NCI-H2171 treated with DMSO at 0.1 percent for 48 hours (cell line): ENCODE measurements around the gene STPG2.

ENCODE experiments used
- DNase-seq: peaks from one replicate; lab custom pipeline; 2025; lab: John Stamatoyannopoulos, UW

STPG2 gene

DNA sequence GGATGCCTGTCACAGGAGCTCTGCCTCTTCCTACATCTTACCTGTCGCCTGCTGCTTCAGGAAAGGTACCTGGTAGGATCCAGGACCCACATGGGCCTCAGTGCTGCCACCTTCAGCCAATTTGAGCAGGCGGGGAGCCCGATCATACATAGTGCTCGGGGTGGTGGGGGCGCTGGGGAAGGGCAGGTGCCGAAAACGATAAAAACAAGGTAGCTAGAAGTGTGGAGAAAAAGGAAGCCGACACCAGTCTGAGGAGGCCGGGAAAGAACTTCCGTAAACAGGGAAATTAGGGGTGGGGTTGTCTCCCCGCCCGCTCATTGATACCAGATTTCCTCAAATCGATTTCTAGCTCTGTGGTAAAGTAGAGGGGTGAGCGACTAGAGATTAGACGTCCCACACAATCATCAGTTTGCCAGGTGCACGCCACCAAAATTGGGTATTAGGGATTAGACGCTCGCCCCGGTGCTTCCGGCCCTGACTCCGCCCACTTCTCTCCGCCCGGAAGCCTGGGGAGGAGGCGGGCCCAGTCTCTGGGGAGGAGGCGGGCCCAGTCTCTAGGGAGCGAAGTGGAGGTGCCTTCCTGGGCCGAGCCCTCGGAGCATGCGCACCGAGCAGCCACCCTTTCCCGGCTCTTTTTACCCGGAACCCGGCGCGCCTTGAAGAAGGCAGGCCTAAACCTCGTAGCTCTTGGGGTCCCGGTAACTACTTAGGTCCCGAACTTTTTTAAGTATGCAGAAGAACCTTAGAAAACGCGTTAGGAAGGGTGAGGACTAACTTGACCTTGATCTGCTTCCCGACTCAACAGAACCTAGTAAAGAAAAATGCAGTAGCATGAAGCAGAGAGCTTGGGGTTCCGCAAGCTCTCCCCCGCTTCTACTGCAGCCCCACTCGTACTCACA, at the start of gene STPG2:
Gene STPG2, minus strand, starts transcription at position 476 of the 899 bp plus-strand sequence.
- DNase-seq: peak; percentile 89

DNA sequence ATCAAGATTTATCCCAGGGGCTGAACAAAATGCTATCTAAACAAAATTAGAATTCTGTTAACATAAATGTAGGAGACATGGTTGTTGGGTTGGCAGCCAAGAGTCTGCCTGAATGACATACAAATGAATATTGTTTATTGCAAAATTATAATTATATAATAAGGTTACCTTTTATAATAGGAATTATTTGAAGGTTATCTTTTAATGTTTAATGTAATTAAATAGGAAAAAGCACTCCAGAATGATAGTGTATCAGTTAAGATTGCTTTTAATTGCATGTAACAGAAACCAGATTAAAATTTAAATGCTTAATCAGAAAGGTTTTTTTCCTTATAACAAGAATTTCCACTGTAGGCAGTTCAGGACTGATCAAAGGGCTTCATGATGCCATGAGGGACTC, 42.0 kb upstream of the STPG2 start:
- no peak for DNase-seq

DNA sequence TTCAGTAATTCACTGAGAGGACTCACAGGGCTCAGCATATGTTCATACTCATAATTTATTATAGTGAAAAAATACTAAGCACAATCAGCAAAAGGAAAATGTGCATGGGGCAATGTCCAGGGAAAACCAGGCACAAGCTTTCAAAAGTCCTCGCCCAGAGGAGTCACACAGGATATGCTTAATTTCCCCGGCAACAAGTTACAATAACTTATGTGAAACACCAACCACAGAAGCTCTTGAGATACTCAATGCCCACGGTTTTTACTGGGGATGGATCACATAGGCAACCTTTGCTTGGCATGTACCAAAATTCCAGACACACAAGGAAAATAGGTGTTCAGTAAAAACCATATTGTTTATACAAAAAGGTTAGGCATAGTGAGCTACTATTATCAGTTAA, 38.5 kb upstream of the STPG2 start:
- no peak for DNase-seq

DNA sequence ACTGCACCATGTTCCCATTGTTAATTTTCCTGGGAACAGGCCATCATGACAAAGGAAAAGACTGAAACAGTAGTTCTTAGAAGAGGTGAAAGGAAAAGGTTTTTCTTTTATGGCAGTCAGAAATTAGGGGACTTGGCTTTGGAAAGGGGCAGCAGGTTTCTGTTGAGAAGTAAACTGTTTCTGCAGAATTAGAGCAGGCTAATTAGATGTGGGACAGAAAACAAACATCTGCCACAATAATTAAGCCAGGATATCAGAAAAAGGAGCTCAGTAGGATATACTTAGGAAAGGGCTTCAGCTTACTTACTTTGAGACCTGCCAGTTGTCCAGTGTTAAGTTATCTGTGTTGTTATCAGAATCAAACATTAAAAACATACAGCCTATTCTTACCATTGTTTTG, 36.7 kb upstream of the STPG2 start:
- no peak for DNase-seq

DNA sequence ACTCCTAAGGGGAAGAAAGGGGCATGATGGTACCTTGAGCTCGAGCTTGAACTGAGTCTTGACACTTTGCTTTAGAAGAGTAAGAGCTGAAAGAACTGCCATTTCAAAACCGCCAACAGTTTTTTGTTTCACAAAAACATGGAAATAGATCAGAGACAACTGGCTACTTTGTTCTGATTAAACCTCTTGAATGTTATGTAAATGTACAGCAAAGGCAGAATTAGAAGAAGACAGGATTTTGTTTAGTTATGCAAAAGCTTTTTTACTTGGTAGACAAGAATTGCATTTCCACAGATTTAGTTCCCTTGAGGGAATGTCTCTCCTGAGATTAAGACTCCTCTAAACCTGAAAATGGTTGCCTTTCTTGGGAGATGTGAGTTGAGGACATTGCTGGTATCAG, 33.3 kb upstream of the STPG2 start:
- DNase-seq: no peak

DNA sequence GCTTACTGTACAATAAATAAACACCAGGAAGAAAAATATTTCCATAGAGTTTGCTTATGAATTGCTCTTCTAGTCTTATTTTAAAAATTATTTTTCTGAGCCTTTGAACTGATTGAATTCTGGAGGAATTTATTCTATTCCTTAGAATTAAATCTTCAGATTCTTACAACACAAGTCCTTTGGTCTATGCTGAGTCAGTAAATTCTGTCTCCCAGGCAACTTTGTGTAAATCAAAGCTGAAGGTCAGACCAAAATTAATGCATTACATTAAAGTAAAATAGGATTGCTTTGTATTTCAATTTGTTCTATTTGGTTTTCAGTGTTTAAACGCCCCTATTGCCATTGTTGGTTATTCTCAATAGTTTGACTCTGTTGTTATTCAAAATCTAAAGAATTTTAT, 26.8 kb upstream of the STPG2 start:
- DNase-seq: no peak

DNA sequence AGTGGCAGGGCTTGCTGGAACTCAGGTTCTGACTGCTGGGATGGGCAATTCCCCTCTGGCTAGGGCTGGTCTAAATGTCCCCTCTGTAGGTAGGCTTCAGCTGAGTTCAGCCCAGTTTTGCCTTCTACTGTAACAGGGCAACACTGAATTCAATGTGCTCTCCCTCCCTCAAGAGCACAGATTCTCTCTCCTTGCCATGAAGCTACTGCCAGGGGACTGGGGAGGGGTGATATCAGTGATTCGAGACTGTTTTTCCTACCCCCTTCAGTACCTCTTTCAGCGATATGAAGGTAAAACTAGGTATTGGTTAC, 23.4 kb upstream of the STPG2 start:
- DNase-seq: no peak

DNA sequence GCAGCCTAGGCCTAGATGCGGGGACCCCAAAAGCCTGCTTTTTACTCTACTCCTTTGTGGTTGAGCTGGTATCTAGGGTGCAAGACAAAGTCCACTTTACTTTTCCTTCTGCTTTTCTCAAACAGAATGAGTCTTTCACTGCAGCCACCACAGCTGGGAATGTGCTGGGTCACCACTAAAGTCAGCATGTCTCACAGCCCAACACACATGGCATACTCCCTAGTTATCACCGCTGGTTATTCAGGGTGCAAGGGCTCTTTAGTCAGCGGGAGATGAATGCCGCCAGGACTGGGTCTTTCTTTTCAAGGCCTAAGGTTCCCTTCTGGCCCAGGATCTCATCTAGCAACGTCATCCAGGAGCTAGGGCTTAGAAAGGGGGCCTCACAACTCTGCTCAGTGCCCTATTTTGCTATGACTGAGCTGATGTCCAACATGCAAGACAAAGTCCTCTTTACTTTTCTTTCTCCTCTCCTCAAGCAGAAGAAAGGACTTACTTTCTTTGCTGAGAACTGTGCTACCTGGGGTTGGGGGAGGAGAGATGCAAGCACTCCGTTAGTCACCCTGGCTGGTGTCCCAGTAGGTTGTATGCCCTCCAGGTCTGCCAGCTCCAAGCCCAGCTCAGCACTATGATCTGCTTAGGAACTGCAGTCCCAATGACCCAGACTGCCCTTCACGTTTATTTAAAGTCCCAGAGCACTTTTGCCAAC, 22.9 kb upstream of the STPG2 start:
- no peak for DNase-seq

DNA sequence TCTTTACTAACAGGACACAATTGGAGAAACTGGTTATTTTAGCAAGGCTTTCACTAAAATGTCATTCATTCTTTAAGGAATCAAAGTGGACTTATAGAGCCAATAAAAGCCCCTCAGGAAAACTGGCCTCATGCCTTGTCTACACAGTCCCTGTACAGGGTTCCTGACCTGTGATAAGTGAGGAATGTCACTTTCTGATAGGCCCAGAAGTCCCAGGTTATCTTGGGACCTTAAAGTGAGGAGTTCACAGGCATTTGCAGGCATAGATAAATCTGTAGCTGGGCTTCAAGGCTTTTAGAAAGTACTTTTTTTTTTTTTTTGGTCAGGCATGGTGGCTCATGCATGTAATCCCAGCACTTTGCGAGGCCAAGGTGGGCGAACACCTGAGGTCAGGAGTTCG, 19.4 kb upstream of the STPG2 start:
- DNase-seq: no peak

DNA sequence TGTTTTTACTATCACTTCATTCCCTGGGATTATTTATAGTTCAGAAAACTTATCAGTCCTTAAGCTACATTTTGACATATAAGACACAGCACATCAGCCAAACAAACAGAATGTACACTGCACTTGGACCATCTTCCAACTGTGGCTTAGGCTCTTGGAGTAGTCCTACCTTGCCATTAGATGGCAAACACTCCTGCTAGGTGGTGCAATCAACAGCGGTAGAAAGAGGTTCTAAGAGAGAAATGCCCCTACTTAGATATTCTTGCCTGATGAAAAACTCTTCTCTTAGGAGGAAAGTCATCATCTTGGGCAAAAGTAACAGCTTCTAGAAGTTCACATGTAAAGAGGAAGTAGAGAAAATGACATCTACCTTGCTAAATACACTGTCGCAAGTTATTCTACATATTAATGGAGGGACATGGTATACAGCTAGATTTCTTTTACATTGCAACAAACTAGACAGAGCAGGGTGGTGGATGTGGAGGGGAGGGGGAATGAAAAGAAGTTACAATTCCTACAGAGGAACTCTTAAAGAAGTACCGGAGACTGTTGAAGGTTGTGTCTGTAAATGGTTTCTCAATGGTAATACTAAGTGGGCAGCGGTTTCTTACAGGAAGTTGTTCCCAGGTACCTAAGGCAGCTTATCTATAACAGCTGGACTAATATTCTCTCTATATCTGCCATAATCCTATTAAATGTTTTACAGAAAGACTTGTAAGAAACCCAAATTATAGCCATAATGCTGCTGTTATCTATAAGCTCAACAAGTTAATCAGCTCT, 8.1 kb upstream of the STPG2 start:
- no peak for DNase-seq

DNA sequence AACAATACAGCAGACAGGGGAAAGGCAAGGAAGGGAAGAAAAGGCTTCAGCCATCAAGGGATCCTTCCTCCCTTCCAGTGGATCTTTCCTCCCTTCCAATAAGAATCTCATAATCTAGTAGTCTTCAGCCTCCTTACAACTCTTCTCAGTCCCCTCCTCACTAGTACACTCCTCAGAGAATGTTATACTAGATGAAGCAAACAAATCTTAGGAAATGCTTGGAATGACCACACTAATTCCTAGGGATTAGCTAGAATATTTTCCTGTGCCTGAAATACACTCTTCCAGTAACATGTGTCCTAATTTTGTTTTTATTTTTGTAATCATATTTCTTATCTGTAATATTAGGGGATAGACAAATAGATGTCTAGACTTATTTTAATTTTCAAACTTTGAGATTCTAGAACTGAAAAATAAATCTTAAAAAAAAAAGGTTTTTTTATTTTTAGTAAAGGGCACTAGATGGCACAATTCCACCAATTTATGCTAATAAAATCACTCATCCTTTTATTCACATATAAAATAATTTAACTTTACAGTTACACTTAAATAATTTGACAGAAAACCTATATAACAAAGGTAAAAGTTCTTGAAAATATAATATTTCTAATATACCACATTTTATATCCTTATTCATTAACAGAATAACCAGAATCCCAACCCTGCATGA, 7.0 kb upstream of the STPG2 start:
- peak; percentile 7 for DNase-seq

DNA sequence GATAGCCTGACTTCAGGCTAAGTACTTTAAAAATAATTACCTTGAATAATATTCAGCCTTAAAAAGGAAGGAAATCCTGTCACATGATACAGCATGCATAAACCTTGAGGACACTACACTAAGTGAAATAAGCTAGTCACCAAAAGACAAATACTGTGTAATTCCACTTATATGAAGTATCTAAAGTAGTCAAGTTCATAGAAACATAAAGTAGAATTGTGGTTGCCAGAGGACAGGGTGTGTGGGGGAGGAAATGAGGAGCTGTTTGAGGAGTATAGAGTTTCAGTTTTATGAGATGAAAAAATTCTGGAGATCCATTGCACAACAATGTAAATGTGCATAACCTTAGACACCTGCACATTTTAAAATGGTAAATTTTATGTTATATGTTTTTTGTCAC, 5.6 kb upstream of the STPG2 start:
- peak; percentile 8 for DNase-seq

DNA sequence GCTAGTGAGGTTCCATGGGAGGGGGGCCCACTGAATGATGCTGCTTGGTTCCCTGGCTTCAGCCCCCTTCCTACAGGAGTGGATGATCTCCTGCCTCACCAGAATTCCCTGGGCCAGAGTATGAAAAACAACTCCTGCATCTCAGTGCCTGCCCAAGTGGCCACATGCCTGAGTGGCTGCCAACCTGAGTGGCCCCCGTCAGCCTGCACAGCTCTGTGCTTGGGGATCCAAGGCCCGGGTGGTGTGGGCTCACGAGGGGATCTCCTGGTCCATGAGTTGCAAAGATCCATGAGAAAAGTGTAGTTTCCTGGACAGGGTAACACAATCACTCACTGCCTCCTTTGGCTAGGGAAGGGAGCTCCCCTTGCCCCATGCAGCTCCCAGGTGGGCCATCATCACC, 17.1 kb downstream of the STPG2 start:
- no peak for DNase-seq

DNA sequence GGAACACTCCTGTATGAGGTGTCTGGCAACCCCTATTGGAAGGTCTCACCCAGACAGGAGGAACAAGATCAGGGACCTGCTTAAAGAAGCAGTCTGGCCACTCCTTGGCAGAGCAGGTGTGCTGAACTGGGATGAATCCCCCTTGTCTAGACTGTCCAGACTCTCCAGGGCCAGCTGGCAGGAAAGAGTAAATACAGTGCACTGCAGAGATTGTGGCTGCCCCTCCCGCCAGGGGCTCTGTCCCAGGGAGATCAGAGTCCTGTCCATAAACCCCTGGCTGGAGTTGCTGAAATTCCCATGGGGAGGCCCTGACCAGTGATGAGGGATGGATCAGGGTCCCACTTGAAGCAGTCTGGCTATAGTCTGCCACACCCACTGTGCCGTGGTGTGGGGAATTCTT, 17.7 kb downstream of the STPG2 start:
- DNase-seq: no peak

DNA sequence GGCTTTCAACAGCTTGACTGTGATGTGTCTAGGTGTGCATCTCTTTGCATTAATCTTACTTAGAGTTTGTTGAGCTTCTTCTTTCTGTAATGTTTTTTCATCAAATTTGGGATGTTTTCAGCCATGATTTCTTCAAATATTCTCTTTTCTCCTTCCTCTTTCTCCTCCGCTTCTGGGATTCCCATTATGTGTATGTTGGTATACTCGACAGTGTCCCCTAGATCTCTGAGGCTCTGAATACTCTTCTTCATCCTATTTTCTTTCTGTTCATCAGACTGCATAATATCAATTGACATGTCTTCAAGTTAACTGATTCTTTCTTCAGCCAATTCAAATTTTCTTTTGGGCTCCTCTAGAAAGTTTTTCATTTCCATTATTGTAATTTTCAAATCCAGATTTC, 25.9 kb downstream of the STPG2 start:
- DNase-seq: no peak

DNA sequence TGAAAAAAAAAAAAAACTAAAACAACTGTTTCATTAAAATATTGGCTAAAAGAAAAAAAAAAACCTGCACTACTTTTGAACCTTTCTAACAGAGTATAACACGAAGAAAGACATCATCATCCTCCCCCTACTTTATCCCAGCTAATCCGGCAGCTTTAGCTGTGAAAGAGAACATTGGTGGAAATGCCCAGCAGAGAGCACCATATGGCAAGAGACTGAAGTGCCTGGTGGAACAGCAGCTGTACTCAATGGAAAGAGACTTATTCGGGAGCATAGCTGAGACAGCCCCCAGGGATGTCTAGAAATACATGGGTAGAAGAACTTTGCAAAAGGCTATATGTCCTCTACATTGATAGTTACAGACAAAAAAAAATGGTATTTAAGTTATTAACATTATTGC, 30.3 kb downstream of the STPG2 start:
- DNase-seq: peak; percentile 64

DNA sequence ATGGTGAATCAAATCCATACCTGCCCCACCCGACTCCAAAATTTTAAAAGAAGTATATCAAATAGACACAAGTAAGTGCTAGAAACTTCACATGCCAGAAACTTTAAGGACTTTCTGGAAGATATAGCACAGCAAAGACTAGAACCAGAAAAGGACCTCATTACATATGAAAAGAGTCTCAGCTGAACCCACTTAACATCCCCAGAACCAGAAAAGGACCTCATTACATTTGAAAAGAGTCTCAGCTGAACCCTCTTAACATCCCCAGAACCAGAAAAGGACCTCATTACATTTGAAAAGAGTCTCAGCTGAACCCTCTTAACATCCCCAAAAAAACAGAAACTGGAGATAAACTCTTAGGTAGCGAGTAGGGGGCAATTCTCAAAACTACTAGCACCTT, 32.3 kb downstream of the STPG2 start:
- no peak for DNase-seq

DNA sequence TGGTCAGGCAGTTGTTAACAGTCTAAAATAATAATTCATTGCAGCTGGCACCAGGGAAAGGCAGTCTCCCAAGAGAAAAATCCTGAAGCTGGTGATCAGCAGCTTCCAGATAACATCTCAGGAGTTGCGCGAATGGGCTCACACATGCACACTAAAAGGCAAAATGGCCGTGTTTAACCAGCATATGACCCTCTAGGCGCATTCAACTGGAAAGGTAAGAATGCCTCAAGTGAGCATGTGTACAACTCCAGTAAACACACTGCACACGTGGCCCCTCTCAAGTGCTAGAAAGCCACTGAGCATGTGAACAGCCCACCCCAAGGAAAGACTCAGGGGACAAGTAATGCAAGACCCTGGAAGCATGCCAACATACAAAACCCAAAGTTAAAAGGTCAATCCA, 33.1 kb downstream of the STPG2 start:
- DNase-seq: peak; percentile 68

DNA sequence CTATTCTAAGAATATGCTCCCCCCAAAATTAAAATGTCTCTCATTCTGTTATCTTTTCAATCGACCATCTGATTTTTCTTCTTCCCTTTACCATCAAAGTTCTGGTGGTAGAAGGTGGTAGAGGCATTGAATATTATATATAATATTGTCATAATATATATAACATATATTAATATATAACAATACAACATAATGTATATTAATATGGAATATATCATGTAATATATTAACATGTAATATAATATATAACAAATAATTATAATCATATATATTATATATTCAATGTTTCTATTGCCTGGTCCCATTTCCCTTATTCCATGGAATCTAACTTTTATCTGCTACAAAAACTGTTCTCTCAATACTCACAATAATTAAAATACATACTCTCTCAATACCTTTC, 40.6 kb downstream of the STPG2 start:
- DNase-seq: no peak

DNA sequence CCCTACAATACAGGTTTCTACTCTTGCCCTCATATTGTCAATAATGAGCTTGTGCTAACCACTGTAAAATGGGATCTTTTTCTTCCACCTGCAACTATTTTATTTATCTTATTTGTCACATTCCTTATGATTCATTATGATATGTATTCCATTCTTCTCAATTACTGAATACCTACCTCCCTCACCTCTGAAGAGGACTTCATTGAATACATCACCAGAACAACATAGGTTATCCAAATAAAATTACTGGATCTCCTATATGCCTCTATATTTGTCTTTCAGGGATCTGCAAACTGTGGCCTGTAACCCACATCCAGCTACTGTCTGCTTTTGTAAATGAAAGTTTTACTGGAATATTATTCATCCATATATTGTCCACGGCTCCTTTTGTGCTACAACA, 41.3 kb downstream of the STPG2 start:
- no peak for DNase-seq

DNA sequence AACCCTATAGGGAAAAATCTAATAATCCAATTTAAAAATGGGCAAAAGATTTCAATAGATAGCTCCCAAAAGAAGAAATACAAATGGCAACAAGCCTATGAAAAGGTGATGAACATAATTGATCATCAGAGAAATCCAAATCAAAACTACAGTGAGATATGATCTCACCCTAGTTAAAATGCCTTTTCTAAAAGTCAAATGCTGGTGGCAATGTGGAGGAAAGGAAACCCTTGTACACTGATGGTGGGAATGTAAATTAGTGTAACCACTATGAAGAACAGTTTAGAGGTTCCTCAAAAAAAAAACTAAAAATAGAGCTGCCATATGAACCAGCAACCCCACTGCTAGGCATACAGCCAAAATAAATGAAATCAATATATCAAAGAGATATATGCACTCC, 44.5 kb downstream of the STPG2 start:
- DNase-seq: peak; percentile 1

DNA sequence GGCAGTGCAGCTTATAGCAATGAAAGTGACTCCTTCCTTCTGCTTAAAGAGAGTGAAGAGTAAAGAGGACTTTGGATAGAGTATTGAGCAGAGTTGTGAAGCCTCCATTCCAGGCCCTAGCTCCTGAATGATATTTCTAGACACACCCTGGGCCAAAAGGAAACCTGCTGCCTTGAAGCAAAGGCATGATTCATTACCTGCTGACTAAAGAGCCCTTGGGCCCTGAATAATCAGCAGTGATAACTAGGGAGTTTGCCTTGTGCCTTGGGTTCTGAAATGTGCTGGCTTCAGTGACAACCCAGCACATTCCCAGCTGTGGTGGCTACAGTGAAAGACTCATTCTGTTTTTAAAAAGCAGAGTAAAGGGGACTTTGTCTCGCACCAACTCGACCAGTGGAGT, 49.2 kb downstream of the STPG2 start:
- no peak for DNase-seq
